ENCODE results near the gene BCAS3. TPM values are rescaled to one million over a fixed set of nuclear protein-coding genes. Genes with fewer than 3 reads are reported as not detected.

The BCAS3 gene
- total RNA-seq, 4 donors from 2014 or later, result 21.7 to 42.2 (median 23.0) TPM

DNA sequence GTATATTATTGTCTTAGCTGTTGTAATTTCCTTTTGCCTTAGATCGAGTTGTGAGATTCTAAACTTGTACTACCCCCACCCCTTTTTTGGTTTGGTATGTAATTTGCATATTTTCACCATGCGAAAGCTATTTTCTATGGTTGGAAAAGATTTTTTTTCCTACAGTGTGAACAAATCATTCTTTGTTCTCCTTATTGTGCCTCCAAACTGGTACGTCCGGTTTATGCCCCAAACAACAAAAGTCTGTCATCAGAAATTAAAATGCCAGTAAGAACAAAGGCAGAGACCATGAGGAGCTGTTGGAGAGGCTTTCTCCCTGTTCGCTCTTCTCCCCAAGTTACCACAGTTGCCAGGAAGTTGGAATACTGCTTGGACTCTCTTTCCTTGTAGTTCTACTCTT, 66.1 kb downstream of the BCAS3 start:
- TF ChIP-seq, protein P1, sequence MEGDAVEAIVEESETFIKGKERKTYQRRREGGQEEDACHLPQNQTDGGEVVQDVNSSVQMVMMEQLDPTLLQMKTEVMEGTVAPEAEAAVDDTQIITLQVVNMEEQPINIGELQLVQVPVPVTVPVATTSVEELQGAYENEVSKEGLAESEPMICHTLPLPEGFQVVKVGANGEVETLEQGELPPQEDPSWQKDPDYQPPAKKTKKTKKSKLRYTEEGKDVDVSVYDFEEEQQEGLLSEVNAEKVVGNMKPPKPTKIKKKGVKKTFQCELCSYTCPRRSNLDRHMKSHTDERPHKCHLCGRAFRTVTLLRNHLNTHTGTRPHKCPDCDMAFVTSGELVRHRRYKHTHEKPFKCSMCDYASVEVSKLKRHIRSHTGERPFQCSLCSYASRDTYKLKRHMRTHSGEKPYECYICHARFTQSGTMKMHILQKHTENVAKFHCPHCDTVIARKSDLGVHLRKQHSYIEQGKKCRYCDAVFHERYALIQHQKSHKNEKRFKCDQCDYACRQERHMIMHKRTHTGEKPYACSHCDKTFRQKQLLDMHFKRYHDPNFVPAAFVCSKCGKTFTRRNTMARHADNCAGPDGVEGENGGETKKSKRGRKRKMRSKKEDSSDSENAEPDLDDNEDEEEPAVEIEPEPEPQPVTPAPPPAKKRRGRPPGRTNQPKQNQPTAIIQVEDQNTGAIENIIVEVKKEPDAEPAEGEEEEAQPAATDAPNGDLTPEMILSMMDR (IDR thresholded peaks at IDR 0.05; ENCODE audit: low read depth), result no peak

DNA sequence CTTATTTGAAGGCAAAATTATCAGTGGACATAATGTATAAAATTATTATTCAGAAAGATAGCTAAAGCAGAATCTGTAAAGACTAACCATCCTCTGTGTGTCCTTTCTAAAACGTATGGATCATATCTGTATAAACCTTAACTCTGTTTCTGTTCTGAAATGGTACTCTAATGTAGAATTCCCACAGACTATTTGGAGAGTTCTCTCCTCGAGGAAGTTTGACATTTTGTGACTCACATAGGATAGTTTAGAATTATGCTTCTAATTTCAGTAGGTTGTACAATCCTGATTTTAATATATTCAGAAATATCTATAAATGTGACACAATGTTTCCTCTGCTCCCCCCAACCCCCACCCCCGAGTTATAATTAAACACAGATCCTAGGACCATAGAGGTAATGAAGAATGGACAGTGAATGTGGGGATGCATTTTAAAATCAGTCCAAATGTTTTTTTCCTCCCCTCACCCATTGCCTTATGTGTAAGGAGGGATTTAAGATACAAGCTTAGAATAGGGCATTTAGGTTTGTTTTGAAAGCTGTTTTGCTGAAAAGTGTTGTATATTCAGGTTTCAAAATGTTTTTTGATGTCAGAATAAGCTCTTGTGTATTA, 66.8 kb downstream of the BCAS3 start:
- TF ChIP-seq, protein P1 (IDR thresholded peaks at IDR 0.05; ENCODE audit: low read depth), result peak; percentile 36

DNA sequence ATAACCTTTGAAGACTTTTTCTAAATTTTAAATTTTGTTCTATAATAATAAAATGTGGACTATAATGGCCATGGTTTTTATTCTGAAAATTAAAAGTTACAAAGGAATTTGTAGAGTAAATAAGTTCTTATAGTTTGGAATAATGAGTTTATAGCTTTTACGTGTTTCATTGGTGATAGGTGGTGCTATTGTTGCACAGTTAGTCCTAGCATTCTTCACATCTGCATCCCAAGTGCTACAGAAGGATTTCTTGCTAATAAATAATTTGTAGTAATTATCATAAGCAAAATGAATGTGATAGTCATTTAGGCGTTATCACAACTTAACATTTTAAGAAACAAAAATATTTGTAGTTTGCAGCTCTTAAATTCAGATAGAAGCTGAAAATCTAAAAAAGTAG, 67.9 kb downstream of the BCAS3 start:
- TF ChIP-seq, protein P1 (IDR thresholded peaks at IDR 0.05; ENCODE audit: low read depth), result no peak

DNA sequence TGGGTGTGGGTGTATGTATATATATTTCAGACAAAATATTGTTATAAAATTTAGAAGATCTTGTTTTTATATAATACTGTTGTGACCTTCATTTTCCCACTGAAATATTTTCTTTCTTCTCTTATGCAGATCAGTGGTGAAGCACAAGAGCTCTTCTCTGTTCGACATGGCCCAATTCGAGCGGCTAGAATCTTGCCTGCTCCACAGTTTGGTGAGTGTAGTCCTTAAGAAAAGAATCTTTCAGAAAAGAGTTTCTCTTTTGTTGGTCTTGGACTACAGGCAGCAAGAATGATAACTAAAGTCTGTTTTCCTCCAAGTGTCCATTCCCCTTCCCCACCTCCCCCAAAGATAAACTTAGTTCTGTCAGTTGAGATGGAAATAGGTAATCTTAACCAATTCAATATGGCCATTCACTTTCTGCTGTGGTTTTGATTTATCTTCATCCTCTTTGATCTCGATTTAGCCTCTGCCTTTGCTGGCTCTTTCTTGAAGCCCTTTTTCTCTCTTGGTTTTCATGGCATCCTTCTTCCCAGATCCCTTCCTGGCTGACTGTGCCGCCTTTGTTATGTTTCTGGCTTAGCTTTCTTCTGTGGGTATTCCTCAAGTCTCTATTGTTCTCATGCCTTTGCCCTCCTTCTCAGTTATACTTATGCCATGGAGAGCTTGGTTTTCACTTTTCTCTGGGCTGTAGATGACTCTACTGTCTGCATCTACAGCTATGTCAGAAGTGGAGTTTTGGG, 69.6 kb downstream of the BCAS3 start:
- TF ChIP-seq, protein P1 (IDR thresholded peaks at IDR 0.05; ENCODE audit: low read depth), result no peak

DNA sequence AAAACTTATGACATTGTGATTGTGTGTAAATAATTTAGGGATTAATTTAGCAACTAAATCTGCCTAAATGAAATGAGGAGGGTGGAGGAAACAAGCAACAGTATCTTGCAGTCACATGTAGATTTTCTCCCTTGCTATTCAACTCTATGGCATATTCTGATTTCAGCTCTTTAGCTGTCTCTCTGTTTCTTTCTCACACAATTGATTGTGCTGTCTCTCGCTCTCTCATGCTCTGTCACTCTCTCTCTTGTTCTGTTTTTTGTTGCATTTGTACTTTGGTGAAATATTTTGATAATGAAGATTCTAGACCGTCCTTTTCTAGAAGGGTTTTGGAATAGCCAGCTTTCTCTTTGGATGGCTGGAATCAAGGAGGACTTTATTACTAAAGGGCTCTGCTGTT, 70.6 kb downstream of the BCAS3 start:
- TF ChIP-seq, protein P1 (IDR thresholded peaks at IDR 0.05; ENCODE audit: low read depth), result peak; percentile 68

DNA sequence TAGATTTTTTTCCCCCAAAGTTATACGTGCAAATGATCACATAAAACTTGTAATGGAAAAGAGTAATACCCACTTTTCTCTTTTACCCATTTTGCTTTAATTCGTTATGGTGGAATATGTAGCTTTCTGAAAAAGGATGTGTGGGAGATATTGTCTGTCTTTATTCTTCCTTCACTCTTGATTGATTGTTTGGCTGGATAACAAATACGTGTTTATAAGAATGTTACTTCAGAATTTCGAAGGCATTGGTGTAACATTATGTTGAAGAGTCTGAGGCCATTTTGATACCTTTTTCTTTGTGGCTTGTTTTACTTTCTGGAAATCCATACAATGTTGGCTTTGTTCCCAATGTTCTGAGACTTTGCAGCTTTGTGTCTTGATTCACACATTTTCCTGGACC, 71.4 kb downstream of the BCAS3 start:
- TF ChIP-seq, protein P1 (IDR thresholded peaks at IDR 0.05; ENCODE audit: low read depth), result no peak

DNA sequence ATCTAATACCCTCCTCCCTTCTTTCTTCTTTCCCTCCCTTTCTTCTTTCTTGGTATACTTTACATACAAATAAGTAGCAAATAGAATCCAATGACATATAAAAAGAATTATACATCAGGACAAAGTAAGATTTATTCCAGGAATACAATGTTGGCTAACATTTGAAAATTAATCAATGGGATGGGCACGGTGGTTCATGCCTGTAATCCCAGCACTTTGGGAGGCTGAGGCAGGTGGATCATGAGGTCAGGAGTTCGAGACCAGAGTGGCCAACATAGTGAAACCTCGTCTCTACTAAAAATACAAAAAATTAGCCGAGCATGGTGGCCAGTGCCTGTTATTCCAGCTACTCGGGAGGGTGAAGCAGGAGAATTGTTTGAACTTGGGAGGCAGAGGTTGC, 72.1 kb downstream of the BCAS3 start:
- TF ChIP-seq, protein P1 (IDR thresholded peaks at IDR 0.05; ENCODE audit: low read depth), result no peak
